Measurements from ENCODE around the gene MED7.

- TF ChIP-seq CTCF (IDR thresholded peaks at IDR 0.05 in 4 of 5, conservative IDR thresholded peaks at IDR 0.05 in 1 of 5) (no peak), POLR2A (IDR thresholded peaks at IDR 0.05) (no peak)
Measured at GRCh38 chr5:157121709-157122108, 21.0 kb downstream of the MED7 start.
